ES-I3 (cell line): ENCODE measurements around the gene ZC3H4.

Experiments
- H3K36me3 ChIP-seq: 2 replicates; pipeline ENCODE4 v1.6.1; 2013; ENCODE audit warnings: mild to moderate bottlenecking, low read length, control low read depth, moderate library complexity; ENCODE audit not compliant: insufficient read depth
- H3K4me1 ChIP-seq: 2 replicates; pipeline ENCODE4 v1.6.1; 2013; ENCODE audit warnings: mild to moderate bottlenecking, control low read depth, low read length; ENCODE audit not compliant: insufficient read depth
- H3K9ac ChIP-seq: 2 replicates; pipeline ENCODE4 v1.6.1; 2013; ENCODE audit warnings: low read depth, mild to moderate bottlenecking, low read length, moderate library complexity
- H3K9me3 ChIP-seq: 2 replicates; pipeline ENCODE4 v1.6.1; 2013; ENCODE audit warnings: mild to moderate bottlenecking, low read length, moderate library complexity; ENCODE audit not compliant: control insufficient read depth, insufficient read depth

Gene ZC3H4

GRCh38 chr19:47123406-47123805, 9.8 kb upstream of the ZC3H4 start:
- Histone ChIP-seq H3K9me3 (no peaks in the 10 kb centered on the region), H3K4me1 (peaks cover 4% of the 10 kb centered on the region), H3K9ac (no peak overlapping the region), H3K36me3 (no peaks in the 10 kb centered on the region)

- Histone ChIP-seq H3K9me3 (no peaks in the 10 kb centered on the region), H3K36me3 (no peaks in the 10 kb centered on the region), H3K9ac (no peak overlapping the region), H3K4me1 (peaks cover 4% of the 10 kb centered on the region)
Measured at GRCh38 chr19:47122359-47123335, 9.1 kb upstream of the ZC3H4 start.

DNA sequence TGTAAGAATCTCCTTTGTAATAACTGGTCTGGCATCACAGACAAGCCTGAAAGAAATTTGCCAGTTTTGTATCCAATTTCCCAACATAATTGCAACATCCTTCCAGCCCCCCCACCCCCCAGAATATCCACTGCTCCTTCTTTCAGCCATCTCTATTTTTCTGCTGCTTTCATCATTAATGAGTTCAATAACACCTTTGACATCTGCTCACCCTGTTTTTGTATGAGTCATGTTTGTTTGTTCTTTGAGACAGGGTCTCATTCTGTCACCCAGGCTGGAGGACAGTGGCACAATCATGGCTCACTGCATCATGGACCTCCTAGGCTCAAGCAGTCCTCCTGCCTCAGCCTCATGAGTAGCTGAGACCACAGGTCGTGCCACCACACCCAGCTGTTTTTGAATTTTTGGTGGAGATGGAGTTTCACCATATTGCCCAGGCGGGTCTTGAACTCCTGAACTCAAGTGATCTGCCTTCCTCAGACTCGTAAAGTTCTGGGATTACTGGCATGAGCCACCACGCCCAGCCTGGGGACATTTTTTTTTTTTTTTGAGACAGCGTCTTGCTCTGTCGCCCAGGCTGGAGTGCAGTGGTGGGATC, 7.0 kb upstream of the ZC3H4 start:
- H3K9me3 ChIP-seq: no peaks in the 10 kb centered on the region
- H3K4me1 ChIP-seq: peaks cover 4% of the 10 kb centered on the region
- no peaks in the 10 kb centered on the region for H3K36me3 ChIP-seq
- no peak overlapping the region for H3K9ac ChIP-seq

GRCh38 chr19:47113850-47114651, 475 bp upstream of the ZC3H4 start:
- H3K4me1 ChIP-seq: peaks cover 17% of the 10 kb centered on the region
- peaks cover 7% of the 10 kb centered on the region; the same call in 1 of the 2 replicates for H3K36me3 ChIP-seq
- H3K9ac ChIP-seq: peak overlapping the region; percentile 90
- no peaks in the 10 kb centered on the region for H3K9me3 ChIP-seq

DNA sequence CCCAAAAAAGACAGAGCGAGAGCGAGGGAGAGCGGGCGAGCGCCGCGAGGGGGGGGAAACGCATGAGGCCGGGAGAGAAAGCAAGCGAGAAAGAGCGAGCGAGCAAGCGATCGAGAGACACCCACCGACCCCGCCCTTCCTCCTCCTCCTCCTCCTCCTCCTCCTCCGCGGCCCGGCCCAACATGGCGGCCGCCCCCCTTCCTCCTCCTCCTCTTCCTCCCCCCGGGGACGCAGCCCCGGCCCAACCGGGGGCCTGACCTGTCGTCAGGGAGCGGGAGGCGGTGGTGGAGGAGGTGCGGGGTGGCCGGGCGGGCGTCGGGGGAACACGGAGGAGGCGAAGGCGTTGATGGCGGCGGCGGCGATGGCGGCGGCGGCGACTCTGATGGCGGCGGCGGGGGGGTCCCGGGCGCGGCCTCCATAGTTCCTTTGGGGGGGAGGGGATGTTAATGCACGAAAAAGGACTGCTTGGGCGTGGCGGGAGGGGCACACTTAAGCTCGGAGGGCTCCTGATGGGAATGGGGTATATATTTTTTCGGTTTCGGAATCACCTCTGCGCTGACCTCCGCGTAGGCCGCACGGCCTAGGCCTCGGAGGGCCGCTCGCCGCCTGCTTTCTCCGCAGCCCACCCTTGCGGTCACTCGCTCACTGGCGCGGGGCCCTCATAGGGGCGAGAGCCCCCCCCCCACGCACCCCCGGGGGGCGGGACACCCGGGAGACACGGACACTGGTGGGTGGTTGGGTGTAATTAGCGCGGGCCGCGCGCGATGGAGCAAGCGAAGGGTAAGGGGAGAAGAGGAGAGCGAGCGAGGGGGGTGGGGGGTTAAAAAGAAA, 1.2 kb downstream of the ZC3H4 start:
- Histone ChIP-seq H3K4me1 (peaks cover 34% of the 10 kb centered on the region), H3K36me3 (peaks cover 7% of the 10 kb centered on the region; the same call in 1 of the 2 replicates), H3K9ac (peak overlapping the region; percentile 90), H3K9me3 (no peaks in the 10 kb centered on the region)

- Histone ChIP-seq H3K9ac (peak overlapping the region; percentile 90), H3K4me1 (peaks cover 41% of the 10 kb centered on the region), H3K9me3 (no peaks in the 10 kb centered on the region), H3K36me3 (peaks cover 7% of the 10 kb centered on the region; the same call in 1 of the 2 replicates)
Measured at GRCh38 chr19:47111682-47112165, 1.9 kb downstream of the ZC3H4 start.

DNA sequence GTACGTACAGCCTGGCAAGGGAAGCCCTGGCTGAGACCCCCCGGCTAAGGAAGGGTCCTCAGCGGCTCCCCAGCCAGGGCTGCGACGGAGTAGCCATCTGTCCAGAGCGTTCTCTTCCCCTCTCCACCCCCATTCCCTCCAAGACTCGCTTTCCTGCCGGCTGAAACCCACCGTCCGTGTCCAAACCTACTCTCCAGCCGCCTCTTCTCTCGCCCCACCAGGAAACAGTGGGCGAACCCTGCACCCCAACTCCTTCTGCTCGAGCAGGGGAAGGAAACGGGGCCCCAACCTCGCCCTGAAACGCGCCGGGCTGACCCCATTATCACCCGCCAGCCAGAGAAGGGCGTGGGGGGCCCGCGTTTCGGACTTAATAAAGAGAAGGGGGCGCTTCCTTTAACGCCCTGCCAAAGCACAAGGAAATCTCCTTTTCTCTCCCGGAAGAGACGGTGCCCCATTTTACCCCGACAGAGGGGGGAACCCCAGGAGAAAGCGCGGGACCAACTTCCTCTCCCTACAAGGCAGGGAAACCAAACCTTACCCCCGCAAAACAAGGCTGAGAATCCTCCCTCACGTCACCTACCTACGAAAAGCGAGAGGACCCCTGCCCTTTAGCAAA, 2.5 kb downstream of the ZC3H4 start:
- Histone ChIP-seq H3K4me1 (peaks cover 46% of the 10 kb centered on the region), H3K9me3 (no peaks in the 10 kb centered on the region), H3K9ac (peak overlapping the region; percentile 90), H3K36me3 (peaks cover 7% of the 10 kb centered on the region; the same call in 1 of the 2 replicates)

GRCh38 chr19:47110521-47111005, 3.0 kb downstream of the ZC3H4 start:
- H3K9ac ChIP-seq: peak overlapping the region; percentile 90
- H3K36me3 ChIP-seq: peaks cover 7% of the 10 kb centered on the region; the same call in 1 of the 2 replicates
- peaks cover 46% of the 10 kb centered on the region for H3K4me1 ChIP-seq

DNA sequence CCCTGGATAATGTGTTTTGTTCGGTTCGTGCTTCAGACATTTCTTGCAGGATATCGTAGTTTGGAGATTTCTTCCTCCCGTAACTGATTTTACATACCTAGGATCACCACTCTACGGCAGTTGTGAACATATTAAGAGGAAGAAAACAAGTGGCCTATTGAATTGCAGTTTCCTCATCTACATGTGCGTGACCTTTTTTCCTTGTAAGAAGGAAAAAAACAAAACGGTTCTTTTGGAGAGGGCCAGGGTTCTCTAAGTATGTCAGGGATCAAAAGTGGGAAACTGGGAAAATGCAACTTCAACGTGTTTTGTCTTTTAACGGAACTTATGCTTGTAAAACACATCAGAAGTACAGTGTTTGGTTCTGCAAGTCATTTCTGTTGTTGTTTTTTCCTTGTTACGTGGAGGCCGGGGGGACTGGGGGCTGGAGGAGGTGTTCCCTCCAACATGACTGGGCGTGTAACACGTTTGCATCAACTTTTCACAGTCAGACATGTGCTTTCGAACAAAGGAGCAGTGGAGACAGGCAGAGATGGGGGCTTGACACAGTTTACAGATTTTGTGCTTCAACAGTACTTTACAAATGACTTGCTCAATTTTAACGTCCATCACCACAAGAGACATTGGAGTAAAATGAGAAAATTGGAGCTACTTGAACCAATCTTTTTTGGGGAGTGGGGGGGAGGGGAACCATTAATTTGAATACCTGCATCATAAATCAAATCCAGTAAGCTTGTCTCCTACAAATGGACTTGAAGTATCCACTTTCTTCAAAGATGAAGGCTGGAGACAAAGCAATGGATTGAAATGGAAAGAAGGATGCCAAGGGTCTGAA, 3.8 kb downstream of the ZC3H4 start:
- Histone ChIP-seq H3K9ac (peak overlapping the region; percentile 90), H3K36me3 (peaks cover 7% of the 10 kb centered on the region; the same call in 1 of the 2 replicates), H3K4me1 (peaks cover 46% of the 10 kb centered on the region), H3K9me3 (no peaks in the 10 kb centered on the region)

More at GRCh38 chr19:47110521-47111005, 3.0 kb downstream of the ZC3H4 start:
- H3K9me3 ChIP-seq: no peaks in the 10 kb centered on the region

- Histone ChIP-seq H3K9me3 (no peaks in the 10 kb centered on the region), H3K36me3 (peaks cover 7% of the 10 kb centered on the region; the same call in 1 of the 2 replicates), H3K9ac (peak overlapping the region; percentile 90), H3K4me1 (peaks cover 45% of the 10 kb centered on the region)
Measured at GRCh38 chr19:47109177-47109540, 4.4 kb downstream of the ZC3H4 start.

GRCh38 chr19:47107953-47108746, 5.4 kb downstream of the ZC3H4 start:
- H3K9me3 ChIP-seq: no peaks in the 10 kb centered on the region
- peak overlapping the region; percentile 16; the same call in 1 of the 2 replicates for H3K9ac ChIP-seq
- H3K4me1 ChIP-seq: peaks cover 41% of the 10 kb centered on the region
- H3K36me3 ChIP-seq: peaks cover 7% of the 10 kb centered on the region; the same call in 1 of the 2 replicates
